SHP77 (cell line): ENCODE data around the gene MYL5.

Source experiments
- DNase-seq, 2 experiments: peaks; one replicate each; lab custom pipeline; 2025; lab: John Stamatoyannopoulos, UW

The MYL5 gene

DNA sequence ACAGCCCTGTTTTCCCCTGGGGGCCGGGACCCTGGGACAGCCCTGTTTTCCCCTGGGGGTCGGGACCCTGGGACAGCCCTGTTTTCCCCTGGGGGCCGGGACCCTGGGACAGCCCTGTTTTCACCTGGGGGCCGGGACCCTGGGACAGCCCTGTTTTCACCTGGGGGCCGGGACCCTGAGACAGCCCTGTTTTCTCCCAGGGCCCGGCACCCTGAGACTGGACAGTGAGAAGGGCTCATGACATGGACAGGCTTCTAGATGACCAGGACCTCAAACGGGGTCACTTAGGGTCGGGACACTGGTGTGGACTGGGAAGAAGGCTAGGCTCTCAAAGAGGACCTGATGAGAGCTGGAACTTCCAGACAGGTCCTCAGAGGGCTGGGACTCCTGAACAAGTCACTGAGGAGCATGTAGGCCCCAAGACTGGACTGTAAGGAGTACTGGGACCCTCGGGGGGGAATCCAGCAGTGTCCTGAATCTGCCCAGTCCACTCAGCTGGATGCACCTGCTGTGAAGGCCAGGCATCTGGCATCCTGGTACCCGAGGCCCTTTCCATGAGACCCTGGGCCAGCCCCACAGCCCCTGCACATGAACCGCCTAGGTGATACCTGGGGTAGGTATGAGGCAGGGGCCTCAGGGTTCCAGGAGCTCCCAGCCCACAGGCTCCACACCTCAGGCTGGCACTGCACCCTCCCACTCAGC lies 33.7 kb downstream of the MYL5 start:
- no peak for DNase-seq

DNA sequence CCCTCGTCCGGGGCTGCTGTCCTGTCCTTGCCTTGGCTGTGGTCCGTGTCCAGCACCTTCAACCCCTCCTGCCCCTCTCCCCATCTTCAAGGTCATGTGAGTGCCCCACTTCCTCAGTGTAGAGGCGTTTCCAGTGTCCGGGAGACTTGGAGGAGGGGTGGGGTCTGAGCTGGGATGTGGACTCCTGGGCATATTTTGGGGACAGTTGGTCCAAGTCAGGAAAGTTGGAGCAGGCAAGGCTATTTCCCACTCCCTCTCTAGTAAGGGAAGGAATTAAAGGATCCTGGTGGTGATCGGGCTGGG lies 34.2 kb downstream of the MYL5 start:
- DNase-seq: no peak

DNA sequence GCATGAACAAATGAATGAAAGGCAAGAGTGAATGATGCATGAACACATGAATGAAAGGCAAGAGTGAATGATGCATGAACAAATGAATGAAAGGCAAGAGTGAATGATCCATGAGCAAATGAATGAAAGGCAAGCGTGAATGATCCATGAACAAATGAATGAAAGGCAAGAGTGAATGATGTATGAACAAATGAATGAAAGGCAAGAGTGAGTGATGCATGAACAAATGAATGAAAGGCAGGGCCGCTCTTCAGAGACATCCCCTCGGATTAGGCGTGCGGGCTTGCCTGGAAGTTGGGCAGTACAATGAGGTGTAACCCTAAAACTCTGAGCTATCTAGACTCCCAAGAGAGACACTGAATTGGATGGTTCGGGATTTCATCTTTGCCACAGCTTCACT lies 35.0 kb downstream of the MYL5 start:
- DNase-seq: no peak

DNA sequence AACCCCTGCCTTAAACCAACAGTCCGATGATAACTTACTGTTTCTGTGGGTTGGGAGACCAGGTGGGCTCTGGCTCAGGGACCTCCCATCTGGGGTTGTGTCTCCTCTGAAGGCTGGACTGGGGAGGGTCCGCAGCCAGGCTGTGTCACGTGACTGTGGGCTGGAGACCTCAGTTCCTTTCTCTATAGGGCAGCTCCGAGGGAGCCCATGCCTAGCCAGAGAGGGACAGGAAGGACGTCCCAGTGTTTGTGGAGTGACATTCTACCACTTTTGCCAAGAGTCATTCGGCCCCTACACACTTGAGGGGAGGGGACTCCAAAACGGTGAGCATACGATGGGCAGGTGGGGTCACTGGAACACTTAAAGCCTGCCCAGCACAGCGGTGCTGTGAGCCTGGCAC lies 35.8 kb downstream of the MYL5 start:
- DNase-seq: no peak

DNA sequence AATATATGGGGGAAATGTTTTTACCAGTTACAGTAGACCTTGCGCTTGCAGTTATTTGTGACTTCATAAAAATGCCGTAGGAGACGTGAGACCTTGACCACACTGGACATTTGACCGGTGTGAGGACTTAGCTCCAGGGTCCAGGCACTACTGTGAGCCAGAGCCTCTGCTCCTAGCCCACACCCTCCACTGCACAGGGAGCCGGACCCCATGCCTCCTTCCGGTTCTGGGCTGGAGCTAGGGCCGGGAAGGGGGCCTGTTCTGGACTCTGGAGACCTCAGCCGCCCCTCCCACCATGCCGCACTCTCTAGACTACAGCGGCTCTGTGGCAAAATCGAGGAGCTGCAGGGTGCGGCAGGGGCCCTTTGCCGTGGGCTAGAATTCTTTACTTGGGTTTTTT lies 36.6 kb downstream of the MYL5 start:
- no peak for DNase-seq

DNA sequence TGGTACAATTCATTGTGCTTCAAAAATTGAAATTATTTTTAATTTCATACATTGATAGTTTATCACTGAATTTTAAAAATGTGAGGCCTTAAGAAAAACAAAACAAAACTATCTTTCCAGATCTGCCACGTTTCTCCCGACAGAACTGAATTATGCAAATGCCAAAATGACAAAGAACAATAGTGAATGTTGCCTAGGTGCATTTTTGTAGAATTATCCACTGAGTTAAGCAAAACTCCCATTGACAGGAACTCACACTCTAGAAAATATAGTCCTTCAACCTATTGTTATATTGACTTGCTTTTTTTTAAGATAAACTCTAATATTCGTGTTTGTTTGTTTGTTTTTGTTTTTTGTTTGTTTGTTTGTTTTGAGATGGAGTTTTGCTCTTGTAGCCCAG lies 37.8 kb downstream of the MYL5 start:
- no peak for DNase-seq

DNA sequence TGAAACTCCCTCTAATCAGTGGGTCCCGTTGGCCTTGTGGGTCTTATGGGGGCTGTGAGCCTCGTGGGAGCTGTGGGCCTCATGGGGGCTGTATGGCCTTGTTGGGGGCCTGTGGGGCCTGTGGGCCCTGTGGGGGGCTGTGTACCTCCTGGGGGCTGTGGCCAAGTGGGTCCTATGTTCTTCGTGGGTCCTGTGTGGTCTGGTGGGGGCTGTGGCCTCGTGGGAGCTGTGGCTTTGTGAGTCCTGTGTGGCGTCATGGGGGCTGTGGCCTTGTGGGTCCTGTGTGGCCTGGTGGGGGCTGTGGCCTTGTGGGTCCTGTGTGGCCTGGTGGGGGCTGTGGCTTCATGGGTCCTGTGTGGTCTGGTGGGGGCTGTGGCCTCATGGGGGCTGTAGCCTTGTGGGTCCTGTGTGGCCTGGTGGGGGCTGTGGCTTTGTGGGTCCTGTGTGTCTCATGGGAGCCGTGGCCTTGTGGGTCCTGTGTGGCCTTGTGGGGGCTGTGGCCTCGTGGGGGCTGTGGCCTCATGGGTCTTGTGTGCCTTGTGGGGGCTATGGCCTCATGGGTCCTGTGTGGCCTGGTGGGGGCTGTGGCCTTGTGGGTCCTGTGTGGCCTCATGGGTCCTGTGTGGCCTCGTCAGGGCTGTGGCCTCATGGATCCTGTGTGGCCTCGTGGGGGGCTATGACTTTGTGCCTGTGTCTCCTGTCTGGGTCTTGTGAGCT lies 38.7 kb downstream of the MYL5 start:
- no peak for DNase-seq

DNA sequence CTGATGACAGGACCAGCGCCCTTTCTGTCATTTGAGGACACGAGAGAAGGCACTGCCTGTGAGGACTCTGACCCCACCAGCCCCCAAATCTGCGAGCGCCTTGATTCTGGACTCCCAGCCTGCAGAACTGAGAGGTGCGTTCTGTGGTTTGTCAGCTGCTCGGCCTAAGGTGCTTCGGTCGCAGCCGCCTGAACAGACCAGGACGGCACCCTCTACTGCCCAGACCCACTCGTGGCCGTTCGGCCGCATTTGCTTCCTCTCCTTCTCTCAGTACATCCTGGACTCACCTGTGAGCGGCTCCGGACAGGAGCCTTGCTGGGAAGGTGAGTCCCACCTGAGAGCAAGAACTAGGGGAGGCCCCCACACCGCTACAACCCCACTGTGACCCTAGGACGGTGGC lies 39.7 kb downstream of the MYL5 start:
- DNase-seq: no peak

DNA sequence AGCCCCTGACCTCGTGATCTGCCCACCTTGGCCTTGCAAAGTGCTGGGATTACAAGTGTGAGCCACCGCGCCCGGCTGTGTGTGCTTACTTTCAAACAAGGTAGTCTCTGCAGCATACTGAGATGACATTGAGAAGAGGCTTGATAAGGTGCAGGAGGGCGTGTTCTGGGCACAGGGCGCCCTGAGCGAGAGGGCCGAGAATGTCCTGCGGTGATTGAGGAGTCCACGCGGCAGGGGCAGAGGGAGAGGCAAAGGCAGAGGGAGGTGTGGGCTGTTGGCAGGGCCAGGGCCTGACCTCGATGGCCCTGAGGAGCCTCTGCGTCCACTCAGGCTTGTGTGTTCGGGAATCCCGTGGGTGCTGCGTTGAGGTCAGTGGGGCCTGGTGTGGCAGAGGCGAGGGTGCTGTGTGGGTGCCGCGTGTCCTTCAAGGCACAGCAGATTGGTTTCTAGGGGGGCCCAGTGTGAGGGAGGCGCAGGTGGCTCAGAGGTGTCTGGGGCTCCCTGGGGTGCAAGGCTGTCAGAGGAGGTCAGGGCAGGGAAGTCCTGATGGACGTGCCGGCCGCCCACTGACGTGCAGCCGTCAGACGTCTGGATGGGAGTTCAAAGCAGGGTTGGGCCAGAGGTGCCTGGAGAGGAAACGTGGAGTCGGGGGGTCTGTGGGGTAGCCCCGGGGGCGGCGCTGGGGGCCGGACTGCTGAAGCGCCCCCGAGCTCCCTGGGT lies 43.4 kb downstream of the MYL5 start:
- no peak for DNase-seq

DNA sequence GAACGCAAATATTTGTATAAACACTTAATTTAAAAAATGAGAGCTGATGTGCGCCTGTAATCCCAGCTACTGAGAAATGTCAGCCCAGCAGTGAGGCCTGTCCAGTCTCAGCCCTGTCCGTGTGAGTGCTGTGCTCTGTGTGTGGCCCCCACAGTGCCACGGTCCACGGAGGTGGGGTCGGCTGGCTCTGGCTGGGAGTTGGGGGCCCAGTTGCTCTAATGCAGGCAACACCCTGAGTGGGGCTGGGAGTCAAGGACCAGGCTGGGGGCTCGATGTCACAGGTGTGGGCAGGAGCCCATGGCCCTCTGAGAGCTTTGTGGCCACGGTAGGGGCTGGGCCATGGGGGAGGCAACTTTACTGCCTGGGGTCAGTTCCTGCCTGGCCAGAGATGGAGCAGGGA lies 44.1 kb downstream of the MYL5 start:
- no peak for DNase-seq

DNA sequence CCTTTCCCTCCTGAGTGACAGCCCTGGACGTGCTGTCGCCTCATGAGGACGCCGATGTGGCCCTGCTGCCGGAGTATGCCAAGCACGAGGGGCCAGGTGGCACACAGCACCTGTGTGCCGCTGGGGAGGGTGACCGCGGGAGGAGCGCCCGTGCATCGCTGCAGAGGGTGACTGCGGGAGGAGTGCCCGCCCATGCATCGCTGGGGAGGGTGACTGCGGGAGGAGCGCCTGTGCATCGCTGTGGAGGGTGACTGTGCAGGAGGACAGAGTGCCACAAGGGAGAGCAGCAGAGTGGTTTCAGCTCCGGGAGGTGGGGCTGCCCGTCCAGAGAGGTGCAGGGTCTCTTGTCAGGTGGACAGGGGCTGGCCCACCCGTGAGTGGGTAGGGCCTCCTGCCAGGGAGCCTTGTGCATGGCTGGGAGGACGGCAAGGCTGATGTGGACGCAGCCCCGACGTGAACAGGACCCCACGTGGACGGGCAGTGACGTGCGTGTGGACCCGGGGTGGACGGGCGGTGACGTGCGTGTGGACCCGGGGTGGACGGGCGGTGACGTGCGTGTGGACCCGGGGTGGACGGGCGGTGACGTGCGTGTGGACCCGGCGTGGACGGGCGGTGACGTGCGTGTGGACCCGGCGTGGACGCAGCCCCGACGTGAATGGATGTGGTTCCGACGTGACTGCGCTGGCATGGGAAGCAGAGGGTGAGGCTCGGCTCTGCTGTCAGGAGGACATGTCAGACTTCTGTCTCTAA lies 45.9 kb downstream of the MYL5 start:
- DNase-seq: no peak

DNA sequence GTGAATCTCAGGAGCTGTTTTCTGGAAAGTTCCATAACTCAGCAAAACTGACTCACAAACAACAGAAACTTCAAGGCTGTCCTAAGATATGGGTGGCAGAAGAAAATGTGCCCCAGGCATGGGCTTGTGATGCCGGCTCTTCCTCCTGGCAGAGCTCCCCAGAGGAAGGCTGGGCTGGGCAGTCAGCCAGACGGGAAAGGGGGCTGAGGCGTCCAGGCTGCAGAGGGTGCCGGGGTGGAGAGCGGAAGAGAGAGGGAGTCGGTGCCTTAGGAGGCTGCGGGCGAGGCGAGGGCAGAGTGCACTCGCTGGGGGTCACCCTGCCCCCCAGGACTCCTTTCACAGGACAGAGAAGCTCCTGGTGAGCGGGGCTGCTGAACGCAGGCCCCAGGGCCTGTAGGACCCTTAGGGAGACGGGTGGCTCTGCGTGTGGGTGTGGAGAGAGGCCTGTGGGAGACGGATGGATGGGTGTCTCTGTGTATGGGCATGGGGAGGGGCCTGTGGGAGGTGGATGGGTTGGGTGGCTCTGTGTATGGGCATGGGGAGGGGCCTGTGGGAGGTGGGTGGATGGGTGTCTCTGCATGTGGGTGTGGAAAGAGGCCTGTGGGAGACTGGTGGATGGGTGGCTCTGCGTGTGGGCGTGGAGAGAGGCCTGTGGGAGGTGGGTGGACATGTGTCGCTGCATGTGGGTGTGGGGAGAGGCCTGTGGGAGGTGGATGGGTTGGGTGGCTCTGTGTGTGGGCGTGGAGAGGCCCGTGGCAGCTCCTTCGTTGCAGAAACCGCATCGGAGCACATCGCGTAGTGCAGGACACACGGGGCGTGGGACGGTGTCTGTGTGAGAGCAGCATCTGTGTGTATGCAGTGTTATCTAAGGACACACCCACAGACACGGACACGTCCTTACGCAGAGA lies 47.2 kb downstream of the MYL5 start:
- DNase-seq: no peak

DNA sequence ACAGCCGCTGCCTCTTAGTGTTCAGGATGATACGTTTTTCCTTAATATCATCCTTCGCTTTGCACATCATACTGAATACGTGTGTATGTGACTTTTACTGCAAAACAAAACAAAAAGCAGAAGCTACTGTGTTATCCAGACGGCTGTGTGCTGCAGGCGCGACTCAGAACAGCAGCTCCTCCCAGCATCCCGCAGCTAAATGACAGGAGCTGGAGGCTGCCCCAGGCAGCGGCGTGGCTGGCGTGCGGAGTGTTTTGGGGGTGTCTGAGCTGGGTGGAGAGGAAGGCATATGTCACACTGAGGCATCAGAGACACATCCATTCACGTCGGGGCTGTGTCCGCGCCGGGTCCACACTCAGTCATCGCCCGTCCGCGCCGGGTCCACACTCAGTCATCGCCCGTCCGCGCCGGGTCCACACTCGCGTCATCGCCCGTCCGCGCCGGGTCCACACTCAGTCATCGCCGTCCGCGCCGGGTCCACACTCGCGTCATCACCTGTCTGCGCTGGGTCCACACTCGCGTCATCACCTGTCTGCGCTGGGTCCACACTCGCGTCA lies 47.9 kb downstream of the MYL5 start:
- DNase-seq: no peak

DNA sequence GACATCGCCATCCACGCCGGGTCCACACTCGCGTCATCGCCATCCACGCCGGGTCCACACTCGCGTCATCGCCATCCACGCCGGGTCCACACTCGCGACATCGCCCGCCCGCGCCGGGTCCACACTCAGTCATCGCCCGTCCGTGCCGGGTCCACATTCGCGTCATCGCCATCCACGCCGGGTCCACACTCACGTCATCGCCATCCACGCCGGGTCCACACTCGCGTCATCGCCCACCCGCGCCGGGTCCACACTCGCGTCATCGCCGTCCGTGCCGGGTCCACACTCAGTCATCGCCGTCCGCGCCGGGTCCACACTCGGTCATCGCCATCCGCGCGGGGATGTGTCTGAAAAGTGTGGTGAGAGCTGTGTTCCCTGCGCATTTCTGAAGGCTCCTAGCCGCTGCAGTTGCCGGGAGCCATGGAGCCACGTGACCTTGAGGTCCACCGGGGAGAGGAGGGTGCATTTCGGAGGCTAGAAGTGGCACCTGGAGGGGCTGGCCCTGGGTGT lies 48.6 kb downstream of the MYL5 start:
- DNase-seq: no peak

DNA sequence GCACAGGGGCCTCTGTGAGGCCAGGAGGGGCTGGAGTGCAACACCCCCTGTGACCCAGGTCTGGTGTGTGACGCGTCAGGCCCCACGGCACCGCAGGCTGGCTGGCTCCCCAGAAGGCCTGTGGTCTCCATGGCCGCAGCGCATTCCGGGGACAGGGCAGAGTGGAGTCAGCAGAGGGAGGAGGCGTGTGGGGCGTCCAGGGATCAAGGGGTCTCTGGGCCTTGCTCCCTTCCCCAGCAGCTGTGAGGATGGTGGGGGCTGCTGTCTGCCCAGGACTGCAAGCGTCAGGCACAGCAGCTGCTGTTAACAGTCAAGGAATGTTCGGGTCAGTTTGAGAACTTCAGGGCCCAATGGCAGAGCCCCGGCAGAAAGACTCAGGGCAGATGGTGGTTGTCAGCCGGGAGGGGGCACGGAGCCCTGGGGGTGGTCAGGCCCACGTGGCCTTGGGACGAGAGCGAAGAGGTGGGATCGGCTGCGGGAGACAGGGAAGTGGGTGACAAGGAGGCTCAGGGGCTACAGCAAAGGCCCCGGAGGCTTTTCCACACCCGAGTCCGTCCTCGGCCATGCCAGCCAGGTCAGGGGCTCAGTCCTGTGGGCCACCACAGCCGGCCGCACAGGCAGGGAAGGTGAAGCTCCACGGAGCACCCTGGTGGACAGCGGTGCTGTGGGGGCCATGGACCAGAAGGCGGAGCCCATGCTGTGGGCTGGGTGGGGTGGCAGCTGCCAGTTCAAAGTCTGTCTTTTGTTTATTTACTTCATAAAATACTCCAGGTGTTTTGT lies 49.6 kb downstream of the MYL5 start:
- no peak for DNase-seq

DNA sequence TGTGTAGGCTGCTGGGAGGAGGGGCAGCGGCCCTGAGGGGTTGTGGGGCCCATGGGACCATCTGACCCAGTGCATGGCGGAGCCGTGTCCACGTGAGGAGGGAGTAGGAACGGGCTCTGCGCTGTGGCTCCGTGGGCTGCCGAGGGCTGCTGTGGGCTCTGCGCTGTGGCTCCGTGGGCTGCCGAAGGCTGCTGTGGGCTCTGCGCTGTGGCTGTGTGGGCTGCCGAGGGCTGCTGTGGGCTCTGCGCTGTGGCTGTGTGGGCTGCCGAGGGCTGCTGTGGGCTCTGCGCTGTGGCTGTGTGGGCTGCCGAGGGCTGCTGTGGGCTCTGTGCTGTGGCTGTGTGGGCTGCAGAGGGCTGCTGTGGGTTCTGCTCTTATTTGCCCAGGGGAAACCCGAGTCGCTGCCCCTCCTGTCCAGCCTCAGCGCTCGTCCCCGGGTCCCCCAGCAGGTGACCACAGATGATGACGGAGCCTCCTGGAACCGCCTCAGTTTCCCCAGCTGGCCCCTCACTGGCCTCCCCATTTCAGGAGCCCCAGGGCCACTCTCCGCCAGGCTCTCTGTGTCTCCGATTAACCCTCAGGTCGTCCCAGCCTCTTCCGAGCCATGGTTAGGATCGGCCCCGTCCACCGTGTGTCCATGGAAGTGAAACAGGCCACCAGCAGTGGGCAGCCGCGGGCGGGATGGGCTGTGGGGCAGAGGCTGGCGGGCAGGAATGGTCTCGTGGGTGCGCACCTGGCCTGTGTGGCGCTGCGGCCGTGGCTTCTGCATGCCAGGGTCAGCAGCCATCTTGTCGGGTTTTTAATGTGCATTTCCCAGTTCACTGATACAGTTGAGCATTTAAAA lies 51.3 kb downstream of the MYL5 start:
- no peak for DNase-seq

DNA sequence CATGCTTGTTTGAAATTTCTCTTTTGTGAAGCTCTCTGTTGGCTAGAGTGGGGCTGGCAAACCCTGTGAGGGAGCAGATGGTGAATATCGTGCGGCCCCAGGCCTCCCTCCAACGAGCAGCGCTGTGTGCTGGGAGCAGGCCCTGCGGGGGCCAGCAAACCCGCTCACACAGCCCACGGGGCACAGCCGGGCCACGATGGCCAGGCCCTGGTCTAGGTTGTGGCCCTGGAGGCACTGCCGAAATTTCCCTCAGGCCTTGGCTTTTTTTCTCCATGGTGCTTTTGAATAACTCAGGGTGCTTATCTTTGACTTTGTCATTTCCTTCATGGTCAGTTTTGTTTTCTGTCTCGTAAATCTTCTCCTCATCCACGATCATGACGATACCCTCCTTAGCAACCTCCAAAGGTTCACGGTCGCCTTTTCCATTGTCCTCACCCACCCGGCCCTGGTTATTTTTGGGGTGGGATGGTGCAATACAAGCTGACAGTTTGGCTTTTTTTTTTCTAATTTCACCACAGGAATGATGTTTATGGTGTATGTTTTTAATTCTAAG lies 52.0 kb downstream of the MYL5 start:
- DNase-seq: no peak

DNA sequence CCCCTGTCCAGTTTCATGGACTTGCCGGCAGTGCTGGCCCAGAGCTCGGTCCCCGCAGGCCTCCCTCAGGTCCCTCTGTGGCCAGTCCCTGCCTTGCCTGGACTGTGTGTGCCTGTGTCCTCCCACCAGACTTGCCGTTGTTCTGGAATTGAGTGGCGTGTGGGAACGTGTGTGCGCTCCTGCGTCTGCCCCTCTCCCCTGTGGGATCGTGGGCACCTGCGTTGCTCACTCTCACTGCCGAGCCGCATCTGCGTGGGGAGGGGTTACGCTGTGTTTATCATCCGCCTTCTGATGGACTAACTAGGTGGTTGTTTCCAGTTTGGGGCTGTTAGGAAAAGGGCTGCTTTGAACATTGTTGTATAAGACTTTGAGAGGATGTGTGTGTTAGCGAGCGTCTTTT lies 52.5 kb downstream of the MYL5 start:
- no peak for DNase-seq

DNA sequence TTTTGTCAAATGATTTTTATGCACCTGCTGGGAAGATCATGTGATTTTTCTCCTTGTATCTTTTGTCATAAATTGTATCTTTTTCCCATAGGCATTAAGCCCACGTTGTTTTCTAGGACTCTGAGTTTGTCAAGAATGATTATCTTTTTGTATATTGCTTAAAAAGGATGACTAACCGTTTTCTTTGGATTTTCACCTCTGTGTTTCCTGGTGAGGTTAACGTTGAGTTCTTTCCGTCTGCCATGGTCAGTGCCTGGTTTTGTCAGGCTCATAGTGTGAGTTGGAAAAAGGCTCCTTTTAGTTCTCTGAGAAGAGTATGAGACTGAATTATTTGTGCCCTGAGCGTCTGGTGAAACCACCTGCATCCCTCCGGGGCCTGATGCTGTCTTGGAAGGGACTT lies 53.2 kb downstream of the MYL5 start:
- no peak for DNase-seq
